ENCODE data around the gene ATP6V1B1.

DNA sequence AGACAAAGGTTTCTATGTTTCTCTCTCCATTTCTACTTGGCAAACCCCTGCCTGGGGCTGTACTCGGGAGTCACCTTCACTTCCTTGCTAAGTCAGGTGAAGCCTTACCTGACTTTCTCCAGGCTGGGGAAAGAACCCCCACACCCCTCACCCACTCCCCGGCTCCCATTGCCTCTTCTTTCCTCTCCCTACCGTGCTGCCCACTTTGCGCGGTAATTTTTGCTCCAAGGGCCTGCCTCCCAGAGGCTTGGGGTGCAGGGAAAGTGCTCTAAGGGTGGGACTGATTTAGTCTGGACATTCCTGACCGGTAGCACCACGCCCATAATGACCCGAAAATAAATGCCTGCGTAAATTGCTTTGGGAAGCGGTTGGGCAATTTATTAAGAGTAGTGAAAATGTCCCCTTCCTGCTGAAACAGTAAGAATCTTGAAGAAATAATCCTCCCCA is 49.1 kb upstream of the ATP6V1B1 start:
- TF ChIP-seq CTCF (IDR thresholded peaks at IDR 0.05) (no peak), POLR2A (IDR thresholded peaks at IDR 0.05) (no peak)
